HepG2 (cell line): ENCODE results near the gene BBS9. TPM values are rescaled to one million over a fixed set of nuclear protein-coding genes. Genes with fewer than 3 reads are reported as not detected.

Experiments used
- ATAC-seq: fragments of 200-7000 bp; cut with Tn5 transposase; 3 replicates; pipeline ENCODE4 v1.9.1; 2020; ENCODE audit warnings: mild to moderate bottlenecking, moderate library complexity
- BruUV-seq: library from RNA; stranded (reverse); fragments of 400-500 nt; replicated peaks from 2 replicates; lab custom pipeline; 2021; lab: Mats Ljungman, UMichigan
- CTCF ChIA-PET: fragments of 300-600 bp; formaldehyde crosslinking; extraction: SDS; loops from one replicate; lab custom pipeline; 2021; ENCODE audit warnings: low total read pairs, inconsistent platforms, low intra/inter-chr PET ratio; lab: Yijun Ruan, JAX
- POLR2A ChIA-PET: fragments of 350-600 bp; sonication (Branson Sonifier 250); formaldehyde crosslinking; loops from one replicate; lab custom pipeline; 2020; ENCODE audit warnings: antibody characterized with exemption, inconsistent platforms; lab: Yijun Ruan, JAX
- DNase-seq: peaks from one replicate; pipeline ENCODE4 v3.0.0-alpha.2; 2015; ENCODE audit warnings: low spot score
- FAIRE-seq: peaks from 3 replicates; lab custom pipeline; 2011; peaks lifted over from hg19 to GRCh38; lab: Jason Lieb, UNC
- H2AFZ ChIP-seq: one replicate; pipeline ENCODE4 v1.6.1; 2011; ENCODE audit warnings: low read length, inconsistent platforms
- H3K27ac ChIP-seq: fragments of 300-600 bp; 3 replicates; pipeline ENCODE4 v1.8.0; 2011; ENCODE audit warnings: mixed run types, mild to moderate bottlenecking, mixed read lengths, low read length, inconsistent platforms; ENCODE audit not compliant: insufficient read depth; ENCODE audit errors: extremely low read length
- H3K27me3 ChIP-seq, 2 experiments: fragments of 200-600 bp in 1 of 2; 2 replicates in 1 of 2; 3 replicates in 1 of 2; pipeline versions ENCODE4 v1.6.0 to v1.8.0; 2011; ENCODE audit warnings: low read length in 2 of 2, mild to moderate bottlenecking in 2 of 2, moderate library complexity in 2 of 2, inconsistent platforms in 1 of 2; ENCODE audit not compliant: insufficient read depth in 2 of 2, control insufficient read depth in 1 of 2
- H3K36me3 ChIP-seq, 2 experiments: fragments of 200-600 bp in 1 of 2; replicated peaks in 1 of 2; 2 replicates in 1 of 2; 3 replicates in 1 of 2; pipeline versions ENCODE4 v1.5.1 to v1.8.0; 2011; ENCODE audit warnings: low read length in 2 of 2, inconsistent platforms in 1 of 2; ENCODE audit not compliant: insufficient read depth in 2 of 2, control insufficient read depth in 1 of 2
- H3K4me1 ChIP-seq: 2 replicates; pipeline ENCODE4 v1.5.1; 2012; ENCODE audit warnings: low read length, inconsistent platforms; ENCODE audit not compliant: insufficient read depth
- H3K4me2 ChIP-seq: 2 replicates; pipeline ENCODE4 v1.6.0; 2011; ENCODE audit warnings: low read depth, low read length, inconsistent platforms
- H3K4me3 ChIP-seq, 3 experiments: fragments of 200-600 bp in 1 of 3; sonication (generic), shearing (Covaris generic) in 1 of 3; replicated peaks in 1 of 3; 2 replicates each; pipeline ENCODE4 v1.5.1; 2011 to 2016; ENCODE audit warnings: low read length in 3 of 3, inconsistent platforms in 2 of 3, low read depth in 2 of 3, mild to moderate bottlenecking in 2 of 3, control low read depth in 1 of 3, mixed read lengths in 1 of 3; ENCODE audit not compliant: insufficient read depth in 1 of 3
- H3K79me2 ChIP-seq: one replicate; pipeline ENCODE4 v1.6.1; 2011; ENCODE audit warnings: low read length, inconsistent platforms; ENCODE audit not compliant: insufficient read depth
- H3K9ac ChIP-seq: 2 replicates; pipeline ENCODE4 v1.6.0; 2011; ENCODE audit warnings: mild to moderate bottlenecking, low read depth, low read length, inconsistent platforms; ENCODE audit not compliant: insufficient read depth
- H3K9me3 ChIP-seq: 2 replicates; pipeline ENCODE4 v1.5.1; 2012; ENCODE audit warnings: mild to moderate bottlenecking, low read length
- H4K20me1 ChIP-seq: 2 replicates; pipeline ENCODE4 v1.6.0; 2011; ENCODE audit warnings: inconsistent platforms, mild to moderate bottlenecking, low read length, moderate library complexity; ENCODE audit not compliant: insufficient read depth
- BORCS8-MEF2B ChIP-seq: sonication (generic); formaldehyde crosslinking; IDR thresholded peaks from 2 replicates; pipeline ENCODE4 v1.8.0; 2022; ENCODE audit warnings: mild to moderate bottlenecking, missing genetic modification reagents
- NFYC ChIP-seq: IDR thresholded peaks from 2 replicates; pipeline ENCODE4 v1.6.1; 2016; ENCODE audit warnings: missing genetic modification reagents, missing compliant biosample characterization
- REPIN1 ChIP-seq: sonication (generic); formaldehyde crosslinking; IDR thresholded peaks from 2 replicates; pipeline ENCODE4 v1.8.0; 2022; ENCODE audit warnings: missing genetic modification reagents, low read depth, mild to moderate bottlenecking, borderline replicate concordance
- SUZ12 ChIP-seq: fragments of 150-350 bp; IDR thresholded peaks from 2 replicates; pipeline ENCODE4 v1.6.1; 2014; ENCODE audit warnings: low read depth, low read length
- WIZ ChIP-seq: sonication (generic); formaldehyde crosslinking; IDR thresholded peaks from 2 replicates; pipeline ENCODE4 v1.5.1; 2020; ENCODE audit warnings: mild to moderate bottlenecking, missing genetic modification reagents
- ZBTB42 ChIP-seq: sonication (generic); formaldehyde crosslinking; IDR thresholded peaks from 2 replicates; pipeline ENCODE4 v1.5.0; 2020; ENCODE audit warnings: mild to moderate bottlenecking, missing genetic modification reagents
- ZNF572 ChIP-seq: sonication (generic); formaldehyde crosslinking; IDR thresholded peaks from 2 replicates; pipeline ENCODE4 v1.5.1; 2020; ENCODE audit warnings: mild to moderate bottlenecking, missing genetic modification reagents
- ZNF788 ChIP-seq: sonication (generic); formaldehyde crosslinking; IDR thresholded peaks from 2 replicates; pipeline ENCODE4 v1.5.0; 2020; ENCODE audit warnings: mild to moderate bottlenecking, missing genetic modification reagents, borderline replicate concordance
- ZNF839 ChIP-seq: sonication (generic); formaldehyde crosslinking; IDR thresholded peaks from 2 replicates; pipeline ENCODE4 v1.4.0; 2020; ENCODE audit warnings: missing genetic modification reagents, mild to moderate bottlenecking, borderline replicate concordance
- ZSCAN31 ChIP-seq: sonication (generic); formaldehyde crosslinking; IDR thresholded peaks from 2 replicates; pipeline ENCODE4 v1.5.0; 2020; ENCODE audit warnings: low read depth, mild to moderate bottlenecking, missing genetic modification reagents
- WGBS: methylation state at CpG from one replicate; pipeline ENCODE4 v1.1.6; 2017; ENCODE audit warnings: low lambda C conversion rate; 5-methylcytosine and 5-hydroxymethylcytosine counted together
- in situ Hi-C: cut with HindIII; loops from 2 replicates; pipeline ENCODE4 v1.10.0; 2017; ENCODE audit warnings: low pct_unique_long_range_greater_than_20kb; ENCODE audit not compliant: extremely low pct_ligation_motif_present
- intact Hi-C: fragments of 100-400 bp; cut with micrococcal nuclease; formaldehyde crosslinking; loops from one replicate; pipeline ENCODE4 v1.10.0; 2022; ENCODE audit not compliant: unreplicated experiment
- polyA plus RNA-seq, 8 experiments: library from polyadenylated mRNA; depleted of rRNA in 3 of 8; stranded (reverse) in 7 of 8; unstranded in 1 of 8; fragments of >200 nt; fragmentation: Illumina TruSeq in 4 of 8; extraction: Trizol in 4 of 8; gene quantifications; 2 replicates each; pipeline versions ENCODE4 v1.2.1 to v1.2.3, GENCODE V29; 2011 to 2016; ENCODE audit warnings: low read depth in 4 of 8, missing spikeins in 1 of 8, mixed read lengths in 1 of 8; ENCODE audit not compliant: insufficient read depth in 1 of 8
- total RNA-seq, 5 experiments: library from RNA; depleted of rRNA; stranded (reverse); fragments of >200 nt; fragmentation: Illumina TruSeq; extraction: Trizol; gene quantifications; 2 replicates each; pipeline ENCODE4 v1.2.3, GENCODE V29; 2016; ENCODE audit warnings: low read depth in 1 of 5
- TF ChIP-seq, protein P1 (sequence below): sonication (generic); formaldehyde crosslinking; IDR thresholded peaks from 2 replicates; pipeline ENCODE4 v1.4.0; 2020; ENCODE audit warnings: missing genetic modification reagents
- TF ChIP-seq, protein P2 (sequence below): sonication (generic); formaldehyde crosslinking; IDR thresholded peaks from 2 replicates; pipeline ENCODE4 v1.5.1; 2020; ENCODE audit warnings: mild to moderate bottlenecking, missing genetic modification reagents

BBS9 gene
- total and polyA plus RNA-seq, 2 of the 13 experiments (the other 11 are each of a cell fraction or from before 2014, with no cell fraction given), result 5.1 to 7.8 TPM

DNA sequence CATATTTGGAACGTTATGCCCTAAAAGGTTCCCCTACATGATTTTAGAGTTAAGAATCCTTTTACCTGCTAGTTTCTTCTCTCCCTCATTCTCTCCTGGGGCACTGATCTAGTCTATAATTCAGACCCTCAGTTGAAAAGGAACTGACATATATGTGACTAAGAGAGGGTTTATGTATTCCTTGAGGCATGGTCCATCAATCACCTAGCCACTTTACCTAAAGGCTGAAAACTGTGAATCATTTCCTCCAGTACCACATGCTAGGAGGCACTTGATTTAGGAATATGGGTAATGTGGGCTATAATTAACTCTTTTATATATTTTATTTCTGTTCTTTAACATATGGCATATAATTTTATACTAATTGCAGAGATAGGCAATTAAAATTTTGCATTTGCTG, 303.5 kb downstream of the BBS9 start:
- no peaks in the 10 kb centered on the region for H3K27me3 ChIP-seq
- ChIA-PET POLR2A (no interaction called here), CTCF (no interaction called here)
- H3K9me3 ChIP-seq, result no peaks in the 10 kb centered on the region
- intact Hi-C loops, result no loop called here
- H2AFZ ChIP-seq, result no peak overlapping the region
- in situ Hi-C loops, result no loop called here
- no peak overlapping the region for H3K4me2 ChIP-seq
- H3K4me3 ChIP-seq, result no peak overlapping the region
- WGBS, result 5% methylated on average over 1 of the region's 1 CpG
- TF ChIP-seq WIZ (CRISPR knock-in tag) (no peak), ZBTB42 (no peak), ZNF839 (no peak), BORCS8-MEF2B (CRISPR knock-in tag) (no peak), ZSCAN31 (CRISPR knock-in tag) (no peak), REPIN1 (no peak), ZNF572 (CRISPR knock-in tag) (no peak), NFYC (CRISPR knock-in tag) (no peak), ZNF788 (CRISPR knock-in tag) (no peak), SUZ12 (no peak)
- TF ChIP-seq, protein P1, sequence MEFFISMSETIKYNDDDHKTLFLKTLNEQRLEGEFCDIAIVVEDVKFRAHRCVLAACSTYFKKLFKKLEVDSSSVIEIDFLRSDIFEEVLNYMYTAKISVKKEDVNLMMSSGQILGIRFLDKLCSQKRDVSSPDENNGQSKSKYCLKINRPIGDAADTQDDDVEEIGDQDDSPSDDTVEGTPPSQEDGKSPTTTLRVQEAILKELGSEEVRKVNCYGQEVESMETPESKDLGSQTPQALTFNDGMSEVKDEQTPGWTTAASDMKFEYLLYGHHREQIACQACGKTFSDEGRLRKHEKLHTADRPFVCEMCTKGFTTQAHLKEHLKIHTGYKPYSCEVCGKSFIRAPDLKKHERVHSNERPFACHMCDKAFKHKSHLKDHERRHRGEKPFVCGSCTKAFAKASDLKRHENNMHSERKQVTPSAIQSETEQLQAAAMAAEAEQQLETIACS, result no peak
- TF ChIP-seq, protein P2, sequence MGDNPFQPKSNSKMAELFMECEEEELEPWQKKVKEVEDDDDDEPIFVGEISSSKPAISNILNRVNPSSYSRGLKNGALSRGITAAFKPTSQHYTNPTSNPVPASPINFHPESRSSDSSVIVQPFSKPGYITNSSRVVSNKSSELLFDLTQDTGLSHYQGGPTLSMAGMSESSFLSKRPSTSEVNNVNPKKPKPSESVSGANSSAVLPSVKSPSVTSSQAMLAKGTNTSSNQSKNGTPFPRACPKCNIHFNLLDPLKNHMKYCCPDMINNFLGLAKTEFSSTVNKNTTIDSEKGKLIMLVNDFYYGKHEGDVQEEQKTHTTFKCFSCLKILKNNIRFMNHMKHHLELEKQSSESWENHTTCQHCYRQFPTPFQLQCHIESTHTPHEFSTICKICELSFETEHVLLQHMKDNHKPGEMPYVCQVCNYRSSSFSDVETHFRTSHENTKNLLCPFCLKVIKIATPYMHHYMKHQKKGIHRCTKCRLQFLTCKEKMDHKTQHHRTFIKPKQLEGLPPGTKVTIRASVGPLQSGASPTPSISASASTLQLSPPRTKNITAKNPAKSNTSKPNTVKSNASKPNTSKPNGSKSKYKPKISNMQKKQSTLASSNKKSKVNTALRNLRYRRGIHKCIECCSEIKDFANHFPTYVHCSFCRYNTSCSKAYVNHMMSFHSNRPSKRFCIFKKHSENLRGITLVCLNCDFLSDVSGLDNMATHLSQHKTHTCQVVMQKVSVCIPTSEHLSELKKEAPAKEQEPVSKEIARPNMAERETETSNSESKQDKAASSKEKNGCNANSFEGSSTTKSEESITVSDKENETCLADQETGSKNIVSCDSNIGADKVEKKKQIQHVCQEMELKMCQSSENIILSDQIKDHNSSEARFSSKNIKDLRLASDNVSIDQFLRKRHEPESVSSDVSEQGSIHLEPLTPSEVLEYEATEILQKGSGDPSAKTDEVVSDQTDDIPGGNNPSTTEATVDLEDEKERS (CRISPR knock-in tag), result no peak
- H3K79me2 ChIP-seq, result no peaks in the 10 kb centered on the region
- FAIRE-seq (no peak), DNase-seq (no peak), ATAC-seq (no peak)
- BruUV-seq, result no TSS peak
- H3K27ac ChIP-seq, result no peak overlapping the region
- H3K9ac ChIP-seq, result no peak overlapping the region
- no peaks in the 10 kb centered on the region for H3K36me3 ChIP-seq
- no peaks in the 10 kb centered on the region for H4K20me1 ChIP-seq
- no peaks in the 10 kb centered on the region for H3K4me1 ChIP-seq
